ENCODE measurements around the gene ZNG1A. TPM values are rescaled to one million over a fixed set of nuclear protein-coding genes. Genes with fewer than 3 reads are reported as not detected.
"Not testable (repeated sequence)": the region's sequence is repeated elsewhere in the genome, so short reads cannot be mapped to it uniquely, and the experiment has no call there.

ZNG1A gene
- total RNA-seq, 2 experiments from 2014 or later = 40.0 to 56.4 TPM

DNA sequence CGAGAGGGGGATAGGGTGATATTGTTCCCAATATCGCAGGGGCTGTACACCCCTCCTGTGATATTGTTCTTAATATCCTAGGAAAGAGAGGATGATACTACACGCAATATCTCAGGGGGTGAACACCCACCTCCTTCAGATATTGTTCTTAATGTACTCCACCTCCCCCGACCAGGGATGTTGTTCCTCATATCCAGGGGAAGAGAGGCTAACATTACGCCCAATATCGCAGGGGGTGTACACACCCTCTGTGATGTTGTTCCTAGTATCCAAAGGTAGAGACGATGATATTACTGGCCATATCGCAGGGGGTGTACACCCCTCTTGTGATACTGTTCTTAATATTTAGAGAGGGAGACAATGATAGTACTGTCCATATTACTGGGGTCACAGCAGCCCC lies 72.9 kb downstream of the ZNG1A start:
- H3K4me1 Mint-ChIP-seq; ATAC-seq; H3K36me3 Mint-ChIP-seq; H3K9me3 Mint-ChIP-seq (ENCODE audit: low read depth); H3K4me3 Mint-ChIP-seq; DNase-seq; CTCF ChIA-PET; H3K27ac Mint-ChIP-seq: not testable (repeated sequence)
- H3K27me3 Mint-ChIP-seq = peaks cover 37% of the 10 kb centered on the region

DNA sequence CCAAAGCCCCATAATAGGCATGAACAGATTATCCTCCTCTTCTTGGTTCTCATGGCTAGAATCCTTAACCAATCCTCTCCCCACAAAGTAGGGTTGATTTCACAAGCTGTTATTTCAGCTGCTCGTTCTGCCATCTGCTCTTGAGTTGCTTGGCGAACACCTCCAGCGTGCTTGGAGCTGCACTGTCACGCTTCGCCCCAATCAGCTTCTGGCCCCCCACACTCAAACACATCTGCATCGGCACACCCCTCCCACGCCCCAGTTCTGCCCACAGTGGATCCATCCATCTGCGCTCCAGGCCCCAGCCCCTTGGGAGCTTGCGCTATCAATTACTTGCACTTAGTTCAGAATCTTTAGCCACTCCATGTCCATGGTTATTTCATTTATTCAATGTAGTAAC lies 78.4 kb downstream of the ZNG1A start:
- H3K36me3 Mint-ChIP-seq; CTCF ChIA-PET; H3K4me1 Mint-ChIP-seq; ATAC-seq; H3K27me3 Mint-ChIP-seq; H3K4me3 Mint-ChIP-seq; H3K27ac Mint-ChIP-seq; H3K9me3 Mint-ChIP-seq (ENCODE audit: low read depth); DNase-seq: not testable (repeated sequence)

- H3K4me3 Mint-ChIP-seq; H3K9me3 Mint-ChIP-seq (ENCODE audit: low read depth); ATAC-seq; H3K27ac Mint-ChIP-seq; H3K4me1 Mint-ChIP-seq; H3K36me3 Mint-ChIP-seq; DNase-seq; CTCF ChIA-PET: not testable (repeated sequence)
- peaks cover 11% of the 10 kb centered on the region for H3K27me3 Mint-ChIP-seq
These were observed 79.0 kb downstream of the ZNG1A start for GRCh38 chr9:99867-100266.

- H3K4me1 Mint-ChIP-seq; H3K9me3 Mint-ChIP-seq (ENCODE audit: low read depth); DNase-seq; CTCF ChIA-PET; H3K4me3 Mint-ChIP-seq; H3K36me3 Mint-ChIP-seq; ATAC-seq; H3K27ac Mint-ChIP-seq; H3K27me3 Mint-ChIP-seq: not testable (repeated sequence)
These were observed 80.1 kb downstream of the ZNG1A start for GRCh38 chr9:98775-99174.

DNA sequence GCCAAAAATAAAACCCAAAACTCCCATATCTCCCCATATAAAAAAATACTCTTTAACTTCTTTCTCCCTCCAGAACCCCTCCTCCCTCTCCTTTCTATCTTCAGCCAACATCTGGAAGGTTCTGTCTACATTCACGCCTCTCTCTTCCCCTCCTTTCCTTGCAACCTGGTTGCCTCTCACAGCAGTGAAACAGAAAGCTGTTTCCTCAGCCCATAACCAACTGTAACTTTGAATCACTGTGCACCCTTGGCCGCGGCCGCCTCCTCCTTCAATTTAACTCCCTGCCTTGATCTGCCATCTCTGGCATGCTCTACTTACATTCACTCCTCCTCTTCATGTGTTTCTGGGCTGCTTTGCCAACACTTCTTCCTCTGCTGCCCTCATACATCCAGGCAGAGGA lies 83.9 kb downstream of the ZNG1A start:
- ATAC-seq; H3K27me3 Mint-ChIP-seq; DNase-seq; H3K4me3 Mint-ChIP-seq; H3K9me3 Mint-ChIP-seq (ENCODE audit: low read depth); H3K36me3 Mint-ChIP-seq; CTCF ChIA-PET; H3K4me1 Mint-ChIP-seq; H3K27ac Mint-ChIP-seq: not testable (repeated sequence)

GRCh38 chr9:94323-94722 lies 84.5 kb downstream of the ZNG1A start:
- H3K36me3 Mint-ChIP-seq; DNase-seq; H3K27ac Mint-ChIP-seq; H3K4me3 Mint-ChIP-seq; H3K9me3 Mint-ChIP-seq (ENCODE audit: low read depth); H3K4me1 Mint-ChIP-seq; ATAC-seq; CTCF ChIA-PET; H3K27me3 Mint-ChIP-seq: not testable (repeated sequence)

- H3K36me3 Mint-ChIP-seq, H3K4me1 Mint-ChIP-seq: not testable (repeated sequence)
These were observed 84.9 kb downstream of the ZNG1A start for GRCh38 chr9:93909-94308.

DNA sequence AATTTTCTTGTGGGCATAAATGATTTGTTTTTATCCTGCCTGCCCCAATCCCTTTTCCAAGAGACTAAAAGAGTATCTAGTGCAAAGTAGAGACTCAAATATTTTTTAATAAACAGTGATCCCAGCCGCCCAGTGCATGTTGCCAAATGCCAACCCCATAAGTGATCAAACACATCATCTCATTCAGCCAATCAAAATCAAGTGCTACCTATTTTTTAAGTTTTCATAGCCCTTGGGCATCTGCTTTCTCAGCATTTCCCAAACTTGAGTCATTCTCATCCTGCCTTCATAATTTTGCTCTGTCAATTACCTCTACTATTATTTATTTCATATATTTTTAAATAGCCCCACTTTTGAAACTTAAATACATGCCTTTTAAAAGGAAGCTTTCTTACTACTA lies 88.0 kb downstream of the ZNG1A start:
- H3K36me3 Mint-ChIP-seq; DNase-seq; H3K27ac Mint-ChIP-seq; H3K27me3 Mint-ChIP-seq; H3K4me3 Mint-ChIP-seq; H3K9me3 Mint-ChIP-seq (ENCODE audit: low read depth); CTCF ChIA-PET; ATAC-seq; H3K4me1 Mint-ChIP-seq: not testable (repeated sequence)

More at GRCh38 chr9:93909-94308, 84.9 kb downstream of the ZNG1A start:
- ATAC-seq; H3K27me3 Mint-ChIP-seq; H3K9me3 Mint-ChIP-seq (ENCODE audit: low read depth); H3K27ac Mint-ChIP-seq; H3K4me3 Mint-ChIP-seq; CTCF ChIA-PET; DNase-seq: not testable (repeated sequence)

GRCh38 chr9:88396-89037 lies 90.3 kb downstream of the ZNG1A start:
- H3K27ac Mint-ChIP-seq, CTCF ChIA-PET: not testable (repeated sequence)
- peak; percentile 86 for ATAC-seq

GRCh38 chr9:87860-88259 lies 91.0 kb downstream of the ZNG1A start:
- H3K4me3 Mint-ChIP-seq; H3K27me3 Mint-ChIP-seq; H3K4me1 Mint-ChIP-seq; H3K9me3 Mint-ChIP-seq (ENCODE audit: low read depth); H3K27ac Mint-ChIP-seq; H3K36me3 Mint-ChIP-seq; ATAC-seq; CTCF ChIA-PET; DNase-seq: not testable (repeated sequence)

More at GRCh38 chr9:88396-89037, 90.3 kb downstream of the ZNG1A start:
- not testable (repeated sequence) for H3K27me3 Mint-ChIP-seq; H3K4me1 Mint-ChIP-seq; DNase-seq; H3K9me3 Mint-ChIP-seq (ENCODE audit: low read depth); H3K36me3 Mint-ChIP-seq; H3K4me3 Mint-ChIP-seq

DNA sequence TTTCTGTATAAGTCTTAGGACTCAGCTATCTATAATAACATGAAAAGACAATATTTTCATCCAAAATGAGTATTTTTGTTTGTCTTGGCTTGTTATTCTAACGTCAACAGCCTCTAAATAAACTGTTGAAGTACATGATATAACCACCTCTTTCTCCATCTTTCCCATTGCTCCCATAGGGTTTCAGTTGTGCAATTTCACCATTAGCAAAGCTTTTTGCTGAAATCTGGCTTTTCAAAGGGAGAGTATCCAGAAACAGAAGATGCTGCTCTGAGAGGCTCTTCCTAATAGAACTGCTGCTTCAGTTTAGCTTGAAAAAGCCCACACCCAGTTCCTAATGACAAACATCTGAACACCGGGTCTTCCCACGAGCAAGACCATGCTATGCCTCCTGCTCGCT lies 91.8 kb downstream of the ZNG1A start:
- H3K4me3 Mint-ChIP-seq; H3K27ac Mint-ChIP-seq; H3K27me3 Mint-ChIP-seq; H3K4me1 Mint-ChIP-seq; H3K9me3 Mint-ChIP-seq (ENCODE audit: low read depth); H3K36me3 Mint-ChIP-seq; DNase-seq; CTCF ChIA-PET; ATAC-seq: not testable (repeated sequence)

- H3K4me1 Mint-ChIP-seq; DNase-seq; H3K27ac Mint-ChIP-seq; H3K36me3 Mint-ChIP-seq; ATAC-seq; CTCF ChIA-PET; H3K9me3 Mint-ChIP-seq (ENCODE audit: low read depth); H3K4me3 Mint-ChIP-seq; H3K27me3 Mint-ChIP-seq: not testable (repeated sequence)
These were observed 92.2 kb downstream of the ZNG1A start for GRCh38 chr9:86697-87096.

- H3K27me3 Mint-ChIP-seq; H3K36me3 Mint-ChIP-seq; H3K4me1 Mint-ChIP-seq; CTCF ChIA-PET; ATAC-seq; H3K9me3 Mint-ChIP-seq (ENCODE audit: low read depth); H3K27ac Mint-ChIP-seq; H3K4me3 Mint-ChIP-seq; DNase-seq: not testable (repeated sequence)
These were observed 95.7 kb downstream of the ZNG1A start for GRCh38 chr9:82932-83689.

GRCh38 chr9:78333-78732 lies 100.5 kb downstream of the ZNG1A start:
- peaks cover 19% of the 10 kb centered on the region for H3K27me3 Mint-ChIP-seq
- CTCF ChIA-PET; H3K9me3 Mint-ChIP-seq (ENCODE audit: low read depth); DNase-seq; H3K4me1 Mint-ChIP-seq; ATAC-seq; H3K4me3 Mint-ChIP-seq; H3K27ac Mint-ChIP-seq; H3K36me3 Mint-ChIP-seq: not testable (repeated sequence)
